H1 (cell line): ENCODE measurements around the gene NSUN2.

ENCODE experiments used
- RXRA ChIP-seq: IDR thresholded peaks from 2 replicates; pipeline ENCODE4 v1.6.1; 2011; ENCODE audit warnings: low read depth, mild to moderate bottlenecking, low read length, moderate library complexity; ENCODE audit not compliant: insufficient read depth
- SIN3A ChIP-seq, 2 experiments: IDR thresholded peaks in 1 of 2; conservative IDR thresholded peaks in 1 of 2; 2 replicates each; pipeline ENCODE4 v1.6.1; 2011 to 2012; ENCODE audit warnings: low read length in 2 of 2, improper control_type of control experiment in 1 of 2, low read depth in 1 of 2, mild to moderate bottlenecking in 1 of 2
- TEAD4 ChIP-seq: IDR thresholded peaks from 2 replicates; pipeline ENCODE4 v1.6.1; 2012; ENCODE audit warnings: low read depth, low read length, inconsistent platforms, mixed read lengths
- TF ChIP-seq, protein P1 (sequence below), 3 experiments: IDR thresholded peaks; 1 replicate in 2 of 3; 2 replicates in 1 of 3; pipeline versions ENCODE4 v1.5.1 to v1.6.1; 2011; ENCODE audit warnings: low read length in 3 of 3, mild to moderate bottlenecking in 3 of 3, inconsistent platforms in 2 of 3, low read depth in 1 of 3, moderate library complexity in 1 of 3; ENCODE audit not compliant: insufficient read depth in 1 of 3; ENCODE audit errors: control extremely low read depth in 1 of 3

DNA sequence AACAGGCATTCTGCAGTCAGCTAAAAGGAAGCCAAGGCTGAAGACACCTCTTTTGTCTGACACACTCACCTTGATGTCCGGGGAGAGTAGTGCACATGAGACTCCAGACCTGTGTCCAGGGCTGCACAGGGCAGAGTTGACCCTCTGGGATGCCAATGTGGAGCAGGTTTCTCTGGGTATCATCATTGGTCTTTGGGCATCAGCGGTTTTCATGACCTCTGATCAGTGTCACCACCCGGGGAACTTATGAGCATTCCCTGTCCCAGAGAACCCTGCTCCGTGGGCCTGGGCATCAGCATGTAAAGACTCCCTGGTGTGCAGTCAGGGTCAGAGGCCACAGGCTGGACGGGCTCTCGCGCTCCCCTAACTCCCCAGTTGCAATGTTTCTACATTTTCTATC is 80.2 kb downstream of the NSUN2 start:
- TF ChIP-seq, protein P1, sequence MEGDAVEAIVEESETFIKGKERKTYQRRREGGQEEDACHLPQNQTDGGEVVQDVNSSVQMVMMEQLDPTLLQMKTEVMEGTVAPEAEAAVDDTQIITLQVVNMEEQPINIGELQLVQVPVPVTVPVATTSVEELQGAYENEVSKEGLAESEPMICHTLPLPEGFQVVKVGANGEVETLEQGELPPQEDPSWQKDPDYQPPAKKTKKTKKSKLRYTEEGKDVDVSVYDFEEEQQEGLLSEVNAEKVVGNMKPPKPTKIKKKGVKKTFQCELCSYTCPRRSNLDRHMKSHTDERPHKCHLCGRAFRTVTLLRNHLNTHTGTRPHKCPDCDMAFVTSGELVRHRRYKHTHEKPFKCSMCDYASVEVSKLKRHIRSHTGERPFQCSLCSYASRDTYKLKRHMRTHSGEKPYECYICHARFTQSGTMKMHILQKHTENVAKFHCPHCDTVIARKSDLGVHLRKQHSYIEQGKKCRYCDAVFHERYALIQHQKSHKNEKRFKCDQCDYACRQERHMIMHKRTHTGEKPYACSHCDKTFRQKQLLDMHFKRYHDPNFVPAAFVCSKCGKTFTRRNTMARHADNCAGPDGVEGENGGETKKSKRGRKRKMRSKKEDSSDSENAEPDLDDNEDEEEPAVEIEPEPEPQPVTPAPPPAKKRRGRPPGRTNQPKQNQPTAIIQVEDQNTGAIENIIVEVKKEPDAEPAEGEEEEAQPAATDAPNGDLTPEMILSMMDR (IDR thresholded peaks at IDR 0.05; ENCODE audit: control extremely low read depth in 1 of 3, insufficient read depth in 1 of 3, low read depth in 1 of 3, low read length in 3 of 3): no peak
- TF ChIP-seq RXRA: no peak
- no peak for TF ChIP-seq TEAD4
- no peak for TF ChIP-seq SIN3A (conservative IDR thresholded peaks at IDR 0.05 in 1 of 2, IDR thresholded peaks at IDR 0.05 in 1 of 2; ENCODE audit: low read depth in 1 of 2, low read length in 2 of 2)
